HG03097 (cell line): ENCODE results near the gene CYP4A22.
"Not testable (repeated sequence)": the region's sequence is repeated elsewhere in the genome, so short reads cannot be mapped to it uniquely, and the experiment has no call there.

Experiments used
- ATAC-seq: cut with Tn5 transposase; IDR thresholded peaks from one replicate; pipeline ENCODE4 v1.9.1; 2021; ENCODE audit not compliant: unreplicated experiment, low FRiP score

The CYP4A22 gene

DNA sequence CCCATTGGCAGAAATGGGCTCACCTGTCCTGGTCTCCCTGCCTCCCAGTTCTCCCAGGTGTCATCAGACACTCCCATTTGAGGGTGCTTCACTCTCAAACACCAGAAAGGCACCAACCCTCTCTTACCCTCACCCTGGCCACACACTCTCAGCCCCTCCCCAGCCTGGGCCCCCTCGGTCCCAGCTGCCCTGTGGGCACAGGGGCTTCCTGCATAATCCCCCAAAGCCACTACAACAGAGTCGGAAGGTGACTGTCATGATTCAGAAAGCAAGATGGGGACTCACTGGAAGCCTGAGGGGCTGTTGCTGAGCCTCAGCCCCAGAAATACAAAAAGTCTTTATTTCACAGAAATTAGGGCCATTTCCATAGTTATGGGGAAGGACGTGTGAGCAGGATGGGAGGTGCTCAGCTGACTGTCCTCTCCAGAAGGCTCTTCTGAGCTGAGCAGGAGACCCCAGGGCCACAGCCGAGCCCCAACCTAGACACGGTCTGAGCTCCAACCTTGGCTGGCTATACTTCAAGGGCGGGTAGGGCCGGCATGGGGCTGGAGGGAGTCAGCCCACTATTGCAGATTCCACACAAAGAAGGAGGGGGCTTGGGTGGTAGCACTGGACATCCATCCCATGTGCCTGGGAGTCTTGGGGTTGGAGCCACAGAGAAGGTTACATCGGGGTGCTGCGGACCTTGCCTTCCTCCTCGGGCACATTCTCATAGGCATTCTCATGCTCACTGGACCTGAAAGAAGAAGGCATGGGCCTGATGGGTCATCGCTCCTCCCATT lies 46.3 kb downstream of the CYP4A22 start:
- no peak for ATAC-seq

GRCh38 chr1:47184090-47184821 lies 47.0 kb downstream of the CYP4A22 start:
- no peak for ATAC-seq

DNA sequence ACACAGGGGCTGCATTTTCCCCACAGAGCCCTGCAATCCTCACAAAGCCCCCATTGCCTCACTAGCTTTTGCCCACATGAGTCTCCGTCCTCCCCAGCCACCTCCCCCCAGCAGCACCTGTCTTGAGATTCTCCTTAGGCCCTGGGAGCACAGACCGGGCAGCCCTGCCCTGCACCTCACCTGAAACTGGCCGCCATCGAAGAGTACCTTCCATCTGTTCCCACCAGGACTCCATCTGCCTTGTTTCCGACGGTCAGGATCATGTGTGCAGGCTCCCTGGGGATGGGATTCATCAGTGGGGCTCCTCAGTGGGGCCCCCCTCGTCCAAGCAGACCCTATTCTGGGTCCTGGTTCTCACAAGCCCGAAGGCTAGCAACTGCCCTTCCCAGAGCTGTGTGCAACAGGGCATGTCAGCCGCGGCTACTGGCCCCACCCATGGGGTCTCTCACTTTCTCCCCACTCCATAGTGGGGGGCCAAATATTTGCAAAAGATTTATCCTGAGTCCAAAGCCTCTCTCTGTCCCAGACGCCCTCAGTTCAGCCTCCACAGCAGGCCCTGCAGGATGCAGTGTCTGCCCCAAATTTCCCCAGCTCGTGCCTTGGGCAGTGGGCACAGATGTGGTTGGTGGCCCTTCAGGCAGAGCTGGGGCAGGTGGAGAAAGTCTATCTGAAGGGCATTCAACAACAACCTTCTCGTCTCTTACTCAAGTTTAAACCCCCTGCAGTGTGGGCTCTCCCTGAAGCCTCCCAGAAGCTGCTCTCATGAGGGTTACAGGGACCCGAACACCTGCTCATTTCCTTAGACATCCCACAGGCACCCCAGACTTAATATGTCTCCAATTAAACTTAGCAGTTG lies 47.8 kb downstream of the CYP4A22 start:
- ATAC-seq: no peak

GRCh38 chr1:47186267-47187185 lies 49.3 kb downstream of the CYP4A22 start:
- no peak for ATAC-seq

DNA sequence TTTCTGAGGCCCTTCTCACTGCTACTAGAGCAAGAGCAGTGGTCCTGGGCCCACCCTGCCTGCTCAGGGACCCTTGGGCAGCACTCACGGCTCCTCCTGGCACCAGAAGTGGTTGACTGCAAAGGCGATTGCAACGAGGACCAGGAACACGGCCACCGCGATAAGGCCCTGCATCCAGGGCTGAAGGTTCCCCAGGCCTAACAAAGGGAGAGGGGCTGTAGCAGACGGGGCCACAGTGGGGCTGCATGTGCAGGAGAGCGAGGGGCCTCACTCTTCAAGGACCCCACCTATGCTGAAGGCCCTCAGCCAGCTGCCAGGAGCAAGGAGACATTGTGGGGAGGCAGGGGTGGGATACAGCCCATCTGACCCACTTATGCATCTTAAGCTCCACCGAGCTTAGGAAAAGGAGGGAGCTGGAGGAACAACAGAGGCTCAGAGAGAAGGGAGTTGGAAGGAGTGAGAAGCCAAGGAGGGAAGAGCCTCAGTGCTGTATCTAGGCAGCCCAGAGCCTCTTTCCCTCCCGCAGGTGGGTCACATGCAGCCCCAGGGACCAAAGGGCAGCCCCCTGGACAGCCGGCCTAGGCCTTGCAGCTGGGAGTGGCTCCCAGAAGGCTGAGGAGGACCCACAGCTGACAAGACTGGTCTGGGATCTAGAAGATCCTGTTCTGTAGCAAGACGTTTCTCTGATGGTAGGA lies 50.1 kb downstream of the CYP4A22 start:
- ATAC-seq: no peak

GRCh38 chr1:47187926-47188250 lies 50.6 kb downstream of the CYP4A22 start:
- ATAC-seq: no peak

DNA sequence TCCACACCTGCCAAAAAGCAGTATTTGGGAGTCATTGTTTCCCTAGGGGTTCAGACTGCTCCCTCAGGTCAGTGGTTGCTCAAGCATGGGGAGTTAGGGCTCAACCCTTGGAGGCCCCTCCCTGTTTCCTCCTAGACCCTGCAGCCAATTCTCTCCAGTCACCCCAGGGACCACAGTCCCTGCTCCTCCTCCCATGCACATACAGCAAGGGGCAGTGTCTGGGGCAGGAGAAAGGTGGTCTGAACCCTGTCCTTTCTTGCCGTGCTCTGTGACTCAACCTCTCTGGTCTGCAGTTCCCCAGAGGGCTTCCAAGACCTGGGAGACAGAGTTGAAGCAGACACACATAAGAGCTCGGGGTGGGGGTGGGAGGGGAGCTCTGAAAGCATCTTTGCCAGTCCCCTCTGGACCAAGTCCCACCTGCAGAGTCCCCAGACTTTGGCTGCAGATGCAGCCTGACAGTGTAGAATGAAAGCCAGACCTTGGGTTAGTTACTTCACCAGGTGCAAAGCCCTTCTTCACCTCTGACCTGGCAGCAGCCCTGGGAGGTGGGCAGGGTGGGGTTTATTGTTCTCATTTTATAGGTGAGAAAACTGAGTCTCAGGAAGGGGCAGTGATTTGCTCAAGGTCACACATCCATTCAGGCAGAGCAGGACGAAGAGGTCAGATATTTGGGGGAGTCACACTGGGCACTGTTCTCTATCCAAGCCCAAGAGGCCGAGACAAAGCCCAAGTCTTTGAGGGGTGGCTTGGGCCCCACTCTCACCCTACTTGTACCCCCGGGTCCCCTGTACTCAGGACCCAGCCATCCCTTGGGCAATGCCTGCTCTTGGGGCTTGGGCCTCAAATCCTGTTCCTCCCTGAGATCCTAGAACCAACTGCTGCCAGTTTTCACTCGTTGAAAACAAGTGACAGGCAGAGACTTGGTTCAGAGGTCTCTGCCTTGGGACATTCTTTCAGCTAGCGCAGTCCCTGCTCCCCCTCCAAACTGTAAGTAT lies 51.8 kb downstream of the CYP4A22 start:
- no peak for ATAC-seq

- no peak for ATAC-seq
These were observed 52.7 kb downstream of the CYP4A22 start, which contains the start of gene PDZK1IP1 for GRCh38 chr1:47189844-47190508. TSS of gene PDZK1IP1 (minus strand) at chr1:47190036. CDS start at chr1:47189932, 104 bp downstream.

DNA sequence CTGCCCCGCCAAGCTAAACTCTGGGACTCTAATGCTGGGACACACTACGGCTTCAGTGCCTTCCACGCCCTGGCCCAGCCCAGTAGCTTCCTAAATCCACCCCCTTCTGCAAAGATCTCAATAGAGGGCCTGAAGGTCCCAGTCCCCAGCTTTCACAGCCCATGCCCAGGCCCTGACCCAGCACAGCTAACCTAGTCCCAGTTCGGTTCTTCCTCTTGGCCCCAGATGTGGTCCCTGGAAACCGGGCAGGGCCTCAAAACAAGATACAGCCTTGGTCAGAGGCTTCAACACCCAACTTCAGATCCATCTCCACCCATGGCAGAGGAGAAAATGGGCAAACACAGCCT lies 53.2 kb downstream of the CYP4A22 start:
- ATAC-seq: no peak

DNA sequence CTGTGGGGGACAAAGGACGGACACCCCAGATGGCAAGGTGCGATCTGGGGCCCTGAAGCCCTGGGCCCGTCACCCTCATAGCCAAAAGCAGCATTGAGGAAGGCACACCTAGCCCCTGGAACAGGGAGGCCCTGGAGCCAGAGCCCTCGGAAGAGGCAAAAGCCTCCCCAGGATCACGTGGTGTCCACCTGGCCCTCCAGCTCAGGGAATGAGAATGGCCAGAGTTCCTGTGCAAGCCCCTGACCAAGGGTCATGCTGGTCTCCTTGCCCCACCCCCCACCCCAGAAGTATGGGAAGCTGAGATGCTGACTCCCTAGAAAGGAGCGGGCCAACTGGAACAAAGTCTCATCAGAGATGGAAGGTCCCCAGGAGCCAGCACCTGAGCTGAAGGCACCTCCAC lies 53.6 kb downstream of the CYP4A22 start:
- ATAC-seq: no peak

GRCh38 chr1:47191940-47192457 lies 54.8 kb downstream of the CYP4A22 start:
- ATAC-seq: no peak

- ATAC-seq: no peak
These were observed 55.5 kb downstream of the CYP4A22 start for GRCh38 chr1:47192458-47193384.

DNA sequence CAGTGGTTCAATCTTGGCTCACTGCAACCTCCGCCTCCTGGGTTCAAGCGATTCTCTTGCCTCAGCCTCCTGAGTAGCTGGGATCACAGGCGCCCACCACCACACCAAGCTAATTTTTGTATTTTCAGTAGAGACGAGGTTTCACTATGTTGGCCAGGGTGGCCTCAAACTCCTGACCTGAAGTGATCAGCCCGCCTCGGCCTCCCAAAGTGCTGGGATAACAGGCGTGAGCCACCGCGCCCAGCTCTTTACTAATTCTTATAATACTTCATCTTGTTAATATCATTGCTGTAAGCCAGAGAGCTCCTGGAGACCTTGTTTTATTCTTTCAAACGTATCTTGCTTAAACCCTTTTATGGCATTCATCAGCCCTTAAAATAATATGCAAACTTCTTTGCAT lies 56.3 kb downstream of the CYP4A22 start:
- not testable (repeated sequence) for ATAC-seq

DNA sequence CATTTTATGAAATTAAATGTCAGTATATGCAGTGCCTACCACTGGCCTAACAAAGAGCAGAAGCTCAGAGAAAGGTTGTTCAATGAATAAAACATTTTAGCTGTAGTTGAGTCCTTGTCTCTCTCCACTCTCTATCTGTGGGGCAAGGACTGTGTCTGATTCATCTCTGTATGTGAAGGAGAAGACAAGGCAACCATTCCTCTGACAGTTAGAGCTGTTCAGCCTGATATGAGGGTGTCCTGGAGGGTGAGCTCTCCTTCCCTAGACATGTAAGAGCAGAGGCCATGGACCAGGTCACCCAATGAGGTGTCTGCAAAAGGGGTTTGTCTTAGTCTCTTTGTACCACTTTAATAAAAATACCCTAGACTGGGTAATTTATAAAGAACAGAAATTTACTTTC lies 57.1 kb downstream of the CYP4A22 start:
- ATAC-seq: no peak

GRCh38 chr1:47195981-47196380 lies 58.7 kb downstream of the CYP4A22 start:
- not testable (repeated sequence) for ATAC-seq

DNA sequence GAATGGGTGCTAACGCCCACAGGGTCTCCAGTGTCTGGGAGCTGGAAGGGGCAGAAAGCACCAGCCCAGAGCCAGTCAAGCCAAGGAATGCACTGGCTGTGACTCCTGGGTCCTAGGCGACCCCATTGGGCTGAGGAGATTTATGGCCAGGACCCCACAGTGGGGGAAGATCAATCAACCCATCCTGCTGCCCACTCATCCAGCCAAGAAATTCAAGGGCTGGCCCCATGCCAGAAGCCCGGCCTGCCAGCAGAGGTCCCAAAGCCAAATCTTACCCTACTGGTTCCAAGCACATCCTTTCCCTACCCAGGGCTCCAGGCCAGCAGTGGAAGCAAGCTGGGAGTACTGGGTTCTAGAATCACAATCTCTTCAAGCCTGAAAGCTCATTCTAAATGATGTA lies 59.4 kb downstream of the CYP4A22 start:
- ATAC-seq: no peak

DNA sequence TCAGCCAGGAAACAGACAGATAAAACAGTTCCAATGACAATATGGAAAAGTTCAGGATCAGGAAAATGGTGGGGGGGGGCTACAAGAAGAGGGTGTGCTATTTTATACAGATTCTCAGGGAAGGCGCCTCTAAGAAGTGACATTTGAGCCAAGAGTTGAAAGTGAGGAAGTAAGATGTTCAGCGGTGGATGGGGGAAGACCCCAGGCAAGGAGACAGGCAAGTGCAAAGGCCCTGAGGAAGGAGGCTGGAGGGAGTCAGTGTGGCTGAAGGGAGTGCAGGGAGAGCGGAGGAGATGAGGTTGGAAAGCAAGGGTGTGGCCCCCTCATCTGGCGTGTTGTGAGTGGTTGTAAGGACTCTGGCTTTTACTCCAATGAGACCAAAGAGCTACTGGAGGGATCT lies 61.0 kb downstream of the CYP4A22 start:
- no peak for ATAC-seq
